Prostate gland (tissue), 2 donors: ENCODE measurements around the gene BICD1. TPM values are rescaled to one million over a fixed set of nuclear protein-coding genes. Genes with fewer than 3 reads are reported as not detected.

ENCODE experiments used
- DNase-seq: peaks from one replicate; pipeline ENCODE4 v3.0.0-alpha.2; 2019; ENCODE audit warnings: low spot score
- H3K27ac ChIP-seq, 2 donors: fragments of 200-600 bp; sonication (generic); 2 replicates each; pipeline ENCODE4 v1.5.1; 2017 to 2019
- H3K27me3 ChIP-seq: fragments of 200-600 bp; sonication (generic); replicated peaks from 2 replicates; pipeline ENCODE4 v1.5.1; 2019; ENCODE audit not compliant: insufficient read depth
- H3K36me3 ChIP-seq, 2 donors: fragments of 200-600 bp; sonication (generic); 1 replicate in 1 of 2; 2 replicates in 1 of 2; pipeline versions ENCODE4 v1.5.1 to v1.8.1; 2017 to 2019
- H3K4me1 ChIP-seq: fragments of 200-600 bp; sonication (generic); replicated peaks from 2 replicates; pipeline ENCODE4 v1.5.1; 2019
- H3K4me3 ChIP-seq, 2 donors: fragments of 200-600 bp; sonication (generic); 2 replicates each; pipeline ENCODE4 v1.5.1; 2017 to 2019
- H3K9me3 ChIP-seq: fragments of 200-600 bp; sonication (generic); 2 replicates; pipeline ENCODE4 v1.5.1; 2017
- CTCF ChIP-seq, 4 experiments: fragments of 200-600 bp in 2 of 4; fragments of 450-650 bp in 2 of 4; sonication (generic) in 2 of 4; IDR thresholded peaks; 1 replicate in 3 of 4; 2 replicates in 1 of 4; pipeline ENCODE4 v1.5.1; 2016 to 2019; ENCODE audit warnings: antibody characterized with exemption in 4 of 4, mild to moderate bottlenecking in 2 of 4, moderate library complexity in 2 of 4
- POLR2A ChIP-seq: fragments of 450-650 bp; IDR thresholded peaks from one replicate; pipeline ENCODE4 v1.6.1; 2016; ENCODE audit warnings: antibody characterized with exemption, mild to moderate bottlenecking
- POLR2AphosphoS5 ChIP-seq: sonication (generic); formaldehyde crosslinking; IDR thresholded peaks from one replicate; pipeline ENCODE4 v1.6.1; 2017; ENCODE audit warnings: antibody characterized with exemption
- WGBS: methylation state at CpG from one replicate; pipeline ENCODE4 v1.1.5; 2018; 5-methylcytosine and 5-hydroxymethylcytosine counted together
- intact Hi-C: fragments of 100-400 bp; cut with DNase I; formaldehyde crosslinking; loops from one replicate; pipeline ENCODE4 v1.14.2; 2022
- total RNA-seq, 2 donors: library from RNA; depleted of rRNA; stranded (reverse); fragments of >200 nt; gene quantifications; one replicate each; pipeline ENCODE4 v1.1.0, GENCODE V29; 2016

The BICD1 gene
- total RNA-seq, 2 donors from 2014 or later: 8.6 to 26.2 TPM

GRCh38 chr12:32400114-32400672 lies 293.5 kb downstream of the BICD1 start:
- H3K27ac ChIP-seq: peak overlapping the region; percentile 91 to 92
- H3K27me3 ChIP-seq: no peaks in the 10 kb centered on the region
- peak overlapping the region; percentile 62 to 76 for H3K4me3 ChIP-seq
- H3K36me3 ChIP-seq: no peaks in the 10 kb centered on the region
- 18% methylated on average over 15 of the region's 15 CpGs for WGBS
- TF ChIP-seq POLR2AphosphoS5 (no peak), CTCF (IDR thresholded peaks at IDR 0.05) (no peak)
- intact Hi-C loops: no loop called here
- peak; percentile 28 for DNase-seq
- H3K4me1 ChIP-seq: no peaks in the 10 kb centered on the region
- no peaks in the 10 kb centered on the region for H3K9me3 ChIP-seq

GRCh38 chr12:32400866-32401265 lies 294.2 kb downstream of the BICD1 start:
- intact Hi-C loops: no loop called here
- no peaks in the 10 kb centered on the region for H3K4me1 ChIP-seq
- no peaks in the 10 kb centered on the region for H3K9me3 ChIP-seq
- H3K4me3 ChIP-seq: peak overlapping the region in 1 of 2 donors; percentile 62
- 47% methylated on average over 2 of the region's 2 CpGs for WGBS
- H3K27ac ChIP-seq: peak overlapping the region; percentile 91 to 92
- no peaks in the 10 kb centered on the region for H3K36me3 ChIP-seq
- TF ChIP-seq POLR2AphosphoS5: no peak
- no peak for TF ChIP-seq CTCF (IDR thresholded peaks at IDR 0.05)
- no peak for TF ChIP-seq POLR2A
- no peaks in the 10 kb centered on the region for H3K27me3 ChIP-seq
- DNase-seq: no peak

GRCh38 chr12:32402170-32402569 lies 295.5 kb downstream of the BICD1 start:
- Histone ChIP-seq H3K4me1 (no peaks in the 10 kb centered on the region), H3K36me3 (no peaks in the 10 kb centered on the region), H3K27me3 (no peaks in the 10 kb centered on the region), H3K9me3 (no peaks in the 10 kb centered on the region), H3K4me3 (no peak overlapping the region), H3K27ac (no peak overlapping the region)
- intact Hi-C loops: no loop called here
- TF ChIP-seq CTCF (IDR thresholded peaks at IDR 0.05): no peak
- TF ChIP-seq POLR2AphosphoS5: no peak
- no peak for TF ChIP-seq POLR2A
- 94% methylated on average over 10 of the region's 10 CpGs for WGBS
- DNase-seq: no peak

- intact Hi-C loops: no loop called here
- Histone ChIP-seq H3K27ac (no peak overlapping the region), H3K9me3 (no peaks in the 10 kb centered on the region), H3K4me3 (no peak overlapping the region), H3K4me1 (no peaks in the 10 kb centered on the region), H3K36me3 (no peaks in the 10 kb centered on the region), H3K27me3 (no peaks in the 10 kb centered on the region)
- WGBS: 56% methylated on average over 1 of the region's 1 CpG
- no peak for TF ChIP-seq POLR2AphosphoS5
- no peak for TF ChIP-seq CTCF (IDR thresholded peaks at IDR 0.05)
- no peak for TF ChIP-seq POLR2A
- no peak for DNase-seq
These were observed 296.3 kb downstream of the BICD1 start for GRCh38 chr12:32402946-32403345.

GRCh38 chr12:32407795-32408194 lies 301.1 kb downstream of the BICD1 start:
- Histone ChIP-seq H3K27ac (no peak overlapping the region), H3K36me3 (no peaks in the 10 kb centered on the region), H3K4me1 (no peaks in the 10 kb centered on the region), H3K4me3 (no peak overlapping the region), H3K27me3 (no peaks in the 10 kb centered on the region), H3K9me3 (no peaks in the 10 kb centered on the region)
- WGBS: 95% methylated on average over 3 of the region's 3 CpGs
- intact Hi-C loops: no loop called here
- DNase-seq: no peak
- no peak for TF ChIP-seq POLR2AphosphoS5
- TF ChIP-seq POLR2A: no peak
- no peak for TF ChIP-seq CTCF (IDR thresholded peaks at IDR 0.05)
